Measurements from ENCODE around the gene HOMER2. TPM values are rescaled to one million over a fixed set of nuclear protein-coding genes. Genes with fewer than 3 reads are reported as not detected.
"Not testable (repeated sequence)": the region's sequence is repeated elsewhere in the genome, so short reads cannot be mapped to it uniquely, and the experiment has no call there.

The HOMER2 gene
- total RNA-seq, result 1 to 10 TPM; 1.8 to 4.9 TPM

- DNase-seq (ENCODE audit: low spot score) (no peak), ATAC-seq (ENCODE audit: insufficient number of reproducible peaks, low FRiP score, low read depth) (no peak)
- H3K36me3 ChIP-seq, result no peaks in the 10 kb centered on the region
- TF ChIP-seq CTCF (IDR thresholded peaks at IDR 0.05), result no peak
- H3K27me3 ChIP-seq (replicated peaks; ENCODE audit: insufficient read depth), result no peaks in the 10 kb centered on the region
- no peaks in the 10 kb centered on the region for H3K9me3 ChIP-seq
- peaks cover 0 to 5% of the 10 kb centered on the region in 2 donors for H3K4me1 ChIP-seq (ENCODE audit: control insufficient read depth in 1 of 2, low read depth in 2 of 2)
- no peak within 1 kb of the TSS for H3K27ac ChIP-seq
- peak within 1 kb of the TSS; percentile 68 for H3K4me3 ChIP-seq
Observed at GRCh38 chr15:82952158-82953081, at the start of gene HOMER2. TSS of gene HOMER2 (minus strand) at chr15:82952720. CDS start at chr15:82952535, 185 bp downstream.

GRCh38 chr15:83000672-83001031 is 48.1 kb upstream of the HOMER2 start:
- H3K27me3 ChIP-seq (replicated peaks; ENCODE audit: insufficient read depth); H3K27ac ChIP-seq; H3K36me3 ChIP-seq; H3K4me3 ChIP-seq; H3K9me3 ChIP-seq; ATAC-seq (ENCODE audit: insufficient number of reproducible peaks, low FRiP score, low read depth); DNase-seq (ENCODE audit: low spot score); H3K4me1 ChIP-seq (ENCODE audit: control insufficient read depth in 1 of 2, low read depth in 2 of 2): not testable (repeated sequence)
- peak; percentile 5 for TF ChIP-seq CTCF (IDR thresholded peaks at IDR 0.05)

- peak; percentile 36 for ATAC-seq (ENCODE audit: insufficient number of reproducible peaks, low FRiP score, low read depth)
- no peaks in the 10 kb centered on the region for H3K9me3 ChIP-seq
- no peaks in the 10 kb centered on the region for H3K27me3 ChIP-seq (replicated peaks; ENCODE audit: insufficient read depth)
- peak; percentile 30 for TF ChIP-seq CTCF (IDR thresholded peaks at IDR 0.05)
- H3K36me3 ChIP-seq, result peaks cover 3% of the 10 kb centered on the region
- DNase-seq (ENCODE audit: low spot score), result no peak
- no peaks in the 10 kb centered on the region for H3K4me1 ChIP-seq (ENCODE audit: control insufficient read depth in 1 of 2, low read depth in 2 of 2)
- peak overlapping the region; percentile 63 for H3K4me3 ChIP-seq
- peak overlapping the region; percentile 4 for H3K27ac ChIP-seq
Observed at GRCh38 chr15:82999905-83000671, 47.6 kb upstream of the HOMER2 start.

- DNase-seq (ENCODE audit: low spot score) (no peak), ATAC-seq (ENCODE audit: insufficient number of reproducible peaks, low FRiP score, low read depth) (no peak)
- H3K36me3 ChIP-seq, result no peaks in the 10 kb centered on the region
- H3K9me3 ChIP-seq, result no peaks in the 10 kb centered on the region
- H3K4me1 ChIP-seq (ENCODE audit: control insufficient read depth in 1 of 2, low read depth in 2 of 2), result no peaks in the 10 kb centered on the region
- no peak for TF ChIP-seq CTCF (IDR thresholded peaks at IDR 0.05)
- no peak overlapping the region for H3K4me3 ChIP-seq
- no peaks in the 10 kb centered on the region for H3K27me3 ChIP-seq (replicated peaks; ENCODE audit: insufficient read depth)
- H3K27ac ChIP-seq, result no peak overlapping the region
Observed at GRCh38 chr15:82999426-82999825, 46.9 kb upstream of the HOMER2 start.

GRCh38 chr15:82995938-82996337 is 43.4 kb upstream of the HOMER2 start:
- ATAC-seq (ENCODE audit: insufficient number of reproducible peaks, low FRiP score, low read depth), result no peak
- Histone ChIP-seq H3K27ac (no peak overlapping the region), H3K9me3 (no peaks in the 10 kb centered on the region), H3K4me1 (ENCODE audit: control insufficient read depth in 1 of 2, low read depth in 2 of 2) (no peaks in the 10 kb centered on the region), H3K27me3 (replicated peaks; ENCODE audit: insufficient read depth) (no peaks in the 10 kb centered on the region), H3K4me3 (no peak overlapping the region), H3K36me3 (no peaks in the 10 kb centered on the region)
- no peak for TF ChIP-seq CTCF (IDR thresholded peaks at IDR 0.05)
- no peak for DNase-seq (ENCODE audit: low spot score)
